Stomach (tissue), 9 donors: ENCODE data around the gene CACUL1. TPM values are rescaled to one million over a fixed set of nuclear protein-coding genes. Genes with fewer than 3 reads are reported as not detected.

ENCODE experiments used
- DNase-seq, 2 donors: peaks; one replicate each; pipeline versions ENCODE4 v3.0.0 to v3.0.0-alpha.2; 2013 to 2019
- H3K27ac ChIP-seq, 5 donors: fragments of 200-600 bp in 4 of 5; sonication (generic) in 4 of 5; one replicate each; pipeline ENCODE4 v1.5.1; 2013 to 2019; ENCODE audit warnings: mild to moderate bottlenecking in 1 of 5, moderate library complexity in 1 of 5
- H3K27me3 ChIP-seq, 3 donors: fragments of 200-600 bp; sonication (generic); one replicate each; pipeline ENCODE4 v1.5.1; 2017 to 2019; ENCODE audit warnings: mixed run types in 1 of 3
- H3K36me3 ChIP-seq, 4 donors: fragments of 200-600 bp; sonication (generic); 1 replicate in 3 of 4; 2 replicates in 1 of 4; pipeline ENCODE4 v1.5.1; 2016 to 2019
- H3K4me1 ChIP-seq, 4 donors: fragments of 200-600 bp; sonication (generic); one replicate each; pipeline ENCODE4 v1.5.1; 2016 to 2019
- H3K4me3 ChIP-seq, 4 donors: fragments of 200-600 bp; sonication (generic) in 3 of 4; one replicate each; pipeline ENCODE4 v1.5.1; 2016 to 2019; ENCODE audit warnings: mild to moderate bottlenecking in 1 of 4
- H3K9me3 ChIP-seq, 4 donors: fragments of 200-600 bp; sonication (generic); one replicate each; pipeline ENCODE4 v1.5.1; 2016 to 2019
- CTCF ChIP-seq, 7 experiments: fragments of 450-650 bp in 4 of 7; fragments of 200-600 bp in 3 of 7; sonication (generic) in 3 of 7; IDR thresholded peaks; one replicate each; pipeline ENCODE4 v1.5.1; 2016 to 2019; ENCODE audit warnings: antibody characterized with exemption in 7 of 7, control low read depth in 2 of 7, mild to moderate bottlenecking in 1 of 7
- EP300 ChIP-seq: sonication (generic); formaldehyde crosslinking; IDR thresholded peaks from one replicate; pipeline ENCODE4 v1.6.1; 2017; ENCODE audit warnings: antibody characterized with exemption
- POLR2A ChIP-seq, 4 donors: fragments of 450-650 bp; IDR thresholded peaks; one replicate each; pipeline ENCODE4 v1.6.1; 2016; ENCODE audit warnings: antibody characterized with exemption in 4 of 4, control low read depth in 2 of 4, mild to moderate bottlenecking in 1 of 4, moderate library complexity in 1 of 4
- POLR2AphosphoS5 ChIP-seq, 3 donors: sonication (generic); formaldehyde crosslinking; IDR thresholded peaks; one replicate each; pipeline ENCODE4 v1.6.1; 2016; ENCODE audit warnings: antibody characterized with exemption in 3 of 3
- WGBS, 5 donors: extraction: QIAGEN DNeasy Blood & Tissue Kit in 3 of 5; methylation state at CpG; one replicate each; pipeline versions ENCODE4 v1.1.5 to v1.1.7; 2013 to 2018; 5-methylcytosine and 5-hydroxymethylcytosine counted together
- intact Hi-C: fragments of 100-400 bp; cut with DNase I; formaldehyde crosslinking; loops from one replicate; pipeline ENCODE4 v1.15.1; 2023; ENCODE audit warnings: low total_unique reads
- polyA plus RNA-seq, 3 donors: library from polyadenylated mRNA; stranded (reverse); fragments of 200-250 nt; gene quantifications; one replicate each; pipeline ENCODE4 v1.2.3, GENCODE V29; 2013
- total RNA-seq, 5 donors: library from RNA; depleted of rRNA; stranded (reverse); fragments of >200 nt; gene quantifications; one replicate each; pipeline versions ENCODE4 v1.1.0 to v1.2.3, GENCODE V29; 2014 to 2016
- donor health status: healthy with polysubstance abuse.
- donor health status: Bipolar disorder and iron deficiency.
- donor health status: healthy.

CACUL1 gene
- total and polyA plus RNA-seq, 8 donors: 5.1 to 76.9 (median 18.5) TPM

- Histone ChIP-seq H3K9me3 (no peaks in the 10 kb centered on the region), H3K36me3 (peaks cover 0 to 26% (median 12%) of the 10 kb centered on the region in 4 donors), H3K27me3 (no peaks in the 10 kb centered on the region), H3K27ac (no peak overlapping the region), H3K4me3 (no peak overlapping the region), H3K4me1 (peaks cover 0 to 37% (median under 1%) of the 10 kb centered on the region in 4 donors)
- intact Hi-C loops: loop anchor here (5.0 kb wide), 1 partner anchor 146 kb away; no protein-coding TSS in a partner anchor
- TF ChIP-seq POLR2AphosphoS5 (IDR thresholded peaks at IDR 0.05) (no peak), CTCF (IDR thresholded peaks at IDR 0.05) (no peak), POLR2A (IDR thresholded peaks at IDR 0.05) (no peak), EP300 (no peak)
- WGBS, 5 donors: 72 to 94% (median 92%) methylated on average over 6 to 14 of the region's 14 CpGs
- no peak for DNase-seq
Observed at GRCh38 chr10:118712930-118713634, 41.7 kb downstream of the CACUL1 start.

DNA sequence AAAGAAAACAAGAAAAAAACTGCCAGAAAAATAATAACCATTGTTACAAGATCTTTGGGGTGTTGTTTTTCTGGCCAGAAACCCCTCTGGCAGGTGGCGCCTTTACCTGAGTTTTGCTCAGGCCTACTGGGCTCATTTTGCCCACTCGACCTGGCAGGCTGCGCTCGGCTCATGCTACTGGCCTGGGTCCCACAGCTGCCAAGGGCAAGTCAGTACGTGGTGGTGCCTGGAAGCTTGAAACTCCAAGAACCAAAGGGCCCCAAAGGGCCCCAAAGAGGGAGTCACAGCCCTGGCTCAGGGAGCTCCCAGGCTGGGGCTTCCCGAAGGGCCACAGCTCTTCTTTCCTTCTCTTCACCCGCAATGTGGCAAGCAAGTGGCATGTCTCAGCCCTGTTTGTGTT is 42.7 kb downstream of the CACUL1 start:
- Histone ChIP-seq H3K4me3 (no peak overlapping the region), H3K27me3 (no peaks in the 10 kb centered on the region), H3K36me3 (peaks cover 0 to 20% (median 10%) of the 10 kb centered on the region in 4 donors), H3K27ac (peak overlapping the region in 1 of 5 donors; percentile 43), H3K4me1 (peaks cover 0 to 42% (median 2%) of the 10 kb centered on the region in 4 donors), H3K9me3 (no peaks in the 10 kb centered on the region)
- DNase-seq: no peak
- WGBS, 5 donors: 75 to 93% (median 91%) methylated on average over 7 of the region's 7 CpGs
- TF ChIP-seq CTCF (IDR thresholded peaks at IDR 0.05) (no peak), POLR2A (IDR thresholded peaks at IDR 0.05) (no peak)
- intact Hi-C loops: loop anchor here (5.0 kb wide), 1 partner anchor 145 kb away; no protein-coding TSS in a partner anchor

GRCh38 chr10:118710487-118710886 is 44.3 kb downstream of the CACUL1 start:
- peaks cover 0 to 26% (median 14%) of the 10 kb centered on the region in 4 donors for H3K36me3 ChIP-seq
- H3K27ac ChIP-seq: no peak overlapping the region
- H3K4me3 ChIP-seq: no peak overlapping the region
- no peaks in the 10 kb centered on the region for H3K27me3 ChIP-seq
- no peaks in the 10 kb centered on the region for H3K9me3 ChIP-seq
- DNase-seq: no peak
- WGBS, 5 donors: 52 to 67% (median 57%) methylated on average over 1 of the region's 1 CpG
- H3K4me1 ChIP-seq: peaks cover 0 to 56% (median 9%) of the 10 kb centered on the region in 4 donors
- TF ChIP-seq POLR2AphosphoS5 (IDR thresholded peaks at IDR 0.05) (no peak), EP300 (no peak), POLR2A (IDR thresholded peaks at IDR 0.05) (no peak), CTCF (IDR thresholded peaks at IDR 0.05) (no peak)
- intact Hi-C loops: loop anchor here (5.0 kb wide), 1 partner anchor 143 kb away; no protein-coding TSS in a partner anchor

DNA sequence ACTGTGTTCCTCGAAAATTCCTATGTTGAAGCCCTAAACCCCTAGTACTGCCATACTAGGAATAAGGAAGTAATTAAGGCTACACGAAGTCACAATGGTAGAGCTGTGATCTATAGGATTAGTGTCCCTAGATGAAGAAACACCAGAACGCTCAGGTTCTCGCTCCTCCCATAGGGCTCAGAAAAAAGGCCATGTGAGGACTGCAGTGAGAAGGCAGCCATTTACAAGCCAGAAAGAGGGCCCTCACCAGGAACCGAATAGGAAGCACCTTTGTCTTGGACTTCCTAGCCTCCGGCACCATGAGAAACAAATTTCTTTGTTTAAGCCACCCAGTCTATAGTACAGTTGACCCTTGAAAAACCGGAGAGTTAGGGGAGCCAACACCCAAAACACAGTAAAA is 46.2 kb downstream of the CACUL1 start:
- Histone ChIP-seq H3K36me3 (peaks cover 0 to 26% (median 17%) of the 10 kb centered on the region in 4 donors), H3K27ac (no peak overlapping the region), H3K4me3 (no peak overlapping the region), H3K9me3 (no peaks in the 10 kb centered on the region), H3K27me3 (no peaks in the 10 kb centered on the region), H3K4me1 (peaks cover 0 to 55% (median 9%) of the 10 kb centered on the region in 4 donors)
- intact Hi-C loops: no loop called here
- 88 to 96% (median 93%) methylated on average over 7 of the region's 7 CpGs for WGBS, 5 donors
- TF ChIP-seq POLR2AphosphoS5 (IDR thresholded peaks at IDR 0.05): no peak
- TF ChIP-seq POLR2A (IDR thresholded peaks at IDR 0.05): no peak
- no peak for TF ChIP-seq EP300
- TF ChIP-seq CTCF (IDR thresholded peaks at IDR 0.05): no peak
- DNase-seq: no peak
